HUES64 (cell line): ENCODE measurements around the gene ANKRD1.

Source experiments
- H3K27ac ChIP-seq: 2 replicates; pipeline ENCODE4 v1.7.0; 2013; ENCODE audit warnings: low read depth, low read length, inconsistent platforms
- H3K27me3 ChIP-seq: 2 replicates; pipeline ENCODE4 v1.6.1; 2013; ENCODE audit warnings: mild to moderate bottlenecking, low read length; ENCODE audit not compliant: insufficient read depth
- H3K36me3 ChIP-seq: 2 replicates; pipeline ENCODE4 v1.6.1; 2013; ENCODE audit warnings: mild to moderate bottlenecking, low read length; ENCODE audit not compliant: insufficient read depth
- H3K4me1 ChIP-seq: 2 replicates; pipeline ENCODE4 v1.6.1; 2013; ENCODE audit warnings: mild to moderate bottlenecking, low read length, moderate library complexity; ENCODE audit not compliant: insufficient read depth
- H3K4me3 ChIP-seq: 2 replicates; pipeline ENCODE4 v1.5.1; 2013; ENCODE audit warnings: mild to moderate bottlenecking, low read length, moderate library complexity
- H3K9ac ChIP-seq: 2 replicates; pipeline ENCODE4 v1.6.1; 2013; ENCODE audit warnings: mild to moderate bottlenecking, low read depth, low read length
- H3K9me3 ChIP-seq: 2 replicates; pipeline ENCODE4 v1.6.1; 2013; ENCODE audit warnings: low read depth, low read length; ENCODE audit not compliant: insufficient read depth
- WGBS: fragments of 150-250, 120-280 bp; methylation state at CpG from one replicate; pipeline ENCODE4 v1.1.7; 2013; ENCODE audit warnings: missing lambda C conversion rate; 5-methylcytosine and 5-hydroxymethylcytosine counted together

ANKRD1 gene

DNA sequence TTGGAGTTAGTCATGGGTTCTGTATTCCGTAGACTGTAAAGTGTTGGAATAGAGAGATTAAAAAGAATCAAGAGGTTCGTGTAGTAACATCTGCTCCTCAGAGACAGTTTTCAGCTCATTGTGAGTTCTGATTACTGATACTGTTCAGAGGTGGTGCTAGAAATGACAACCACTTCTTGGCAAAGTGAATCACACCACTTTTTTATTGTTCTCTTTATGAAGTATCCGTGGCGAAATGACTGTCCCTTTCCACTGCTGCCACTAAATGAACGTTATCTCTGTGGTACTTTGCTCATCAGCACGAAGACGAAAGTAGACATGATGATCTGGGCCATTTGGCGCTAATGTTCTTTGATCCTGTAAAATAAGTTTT is 48.3 kb downstream of the ANKRD1 start:
- Histone ChIP-seq H3K9ac (peak overlapping the region; percentile 92), H3K9me3 (peaks cover 9% of the 10 kb centered on the region; the same call in 1 of the 2 replicates), H3K4me1 (peaks cover 8% of the 10 kb centered on the region; the same call in 1 of the 2 replicates), H3K36me3 (peaks cover 32% of the 10 kb centered on the region), H3K4me3 (peak overlapping the region; percentile 90), H3K27ac (no peak overlapping the region), H3K27me3 (no peaks in the 10 kb centered on the region)
- 46% methylated on average over 8 of the region's 8 CpGs for WGBS

DNA sequence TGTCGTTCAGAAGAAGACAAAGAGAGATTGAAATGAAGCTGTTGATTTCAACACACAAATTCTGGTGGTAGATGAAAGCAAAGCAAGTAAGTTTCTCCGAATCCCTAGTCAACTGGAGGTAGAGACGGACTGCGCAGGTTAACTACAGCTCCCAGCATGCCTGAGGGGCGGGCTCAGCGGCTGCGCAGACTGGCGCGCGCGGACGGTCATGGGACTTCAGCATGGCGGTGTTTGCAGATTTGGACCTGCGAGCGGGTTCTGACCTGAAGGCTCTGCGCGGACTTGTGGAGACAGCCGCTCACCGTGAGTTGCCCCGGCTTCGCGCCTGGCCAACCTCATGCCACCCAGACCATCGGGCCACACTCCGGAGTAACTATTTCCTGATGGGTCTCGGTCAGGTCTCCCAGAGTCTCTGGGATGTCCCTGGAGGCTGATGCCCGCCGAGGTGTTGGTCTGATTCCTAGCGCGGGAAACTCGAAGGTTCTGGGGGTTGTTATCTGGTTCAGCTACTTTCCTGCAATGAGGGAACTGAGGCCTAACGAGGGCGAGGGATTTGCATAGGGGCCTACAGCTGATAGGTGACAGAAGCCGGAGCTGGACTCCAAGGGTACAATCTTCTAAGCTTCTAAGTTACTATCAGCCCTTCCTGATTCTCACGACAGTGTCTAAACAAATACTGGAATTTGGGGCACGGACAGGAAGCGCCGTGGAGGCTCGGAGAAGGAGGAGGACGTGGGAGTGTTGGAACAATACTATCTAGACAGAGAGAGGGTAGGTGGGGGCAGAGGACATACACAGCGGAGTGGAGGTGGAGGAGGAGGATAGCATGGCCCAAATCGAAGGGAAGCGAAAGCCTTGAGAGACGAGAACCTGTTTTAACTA is 48.9 kb downstream of the ANKRD1 start, which contains the start of gene RPP30:
Gene RPP30, plus strand, starts transcription at position 209 of the 882 bp plus-strand sequence. Its CDS starts 13 bp downstream, at position 222.
- H3K9me3 ChIP-seq = peaks cover 9% of the 10 kb centered on the region; the same call in 1 of the 2 replicates
- 1% methylated on average over 43 of the region's 43 CpGs for WGBS
- H3K27ac ChIP-seq = peak within 1 kb of the TSS; percentile 80
- peak within 1 kb of the TSS; percentile 90 for H3K4me3 ChIP-seq
- peak within 1 kb of the TSS; percentile 92 for H3K9ac ChIP-seq
- peaks cover 25% of the 10 kb centered on the region for H3K36me3 ChIP-seq
- peaks cover 8% of the 10 kb centered on the region; the same call in 1 of the 2 replicates for H3K4me1 ChIP-seq
- H3K27me3 ChIP-seq = no peaks in the 10 kb centered on the region

DNA sequence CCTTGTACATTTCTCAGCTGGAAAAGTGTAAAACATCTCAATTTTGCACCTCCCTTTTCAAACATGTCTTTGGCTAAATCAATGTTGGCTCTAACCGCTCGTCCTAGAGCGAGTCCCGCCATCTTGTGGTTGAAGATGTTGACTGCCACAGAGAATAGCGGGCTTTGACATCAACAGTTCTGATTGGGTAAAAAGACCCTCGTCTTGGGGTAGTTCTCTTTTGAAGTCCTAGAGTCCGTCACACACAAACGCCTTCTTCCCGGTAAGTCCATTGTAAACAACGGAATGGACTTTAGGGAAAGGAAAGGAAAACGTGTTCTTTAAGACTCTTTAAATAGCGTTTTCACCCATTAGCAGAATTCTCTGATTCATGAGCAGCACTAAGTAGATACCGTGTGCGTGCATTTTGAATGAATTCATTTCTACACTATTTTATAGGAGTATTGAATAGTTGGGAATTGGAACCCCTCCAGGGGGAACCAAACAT is 49.6 kb downstream of the ANKRD1 start:
- Histone ChIP-seq H3K9ac (peak overlapping the region; percentile 92; the same call in 1 of the 2 replicates), H3K27ac (0 out of 2 replicates have a peak overlapping the region, but pooled peaks have one; percentile 10)
- 2% methylated on average over 6 of the region's 14 CpGs for WGBS

DNA sequence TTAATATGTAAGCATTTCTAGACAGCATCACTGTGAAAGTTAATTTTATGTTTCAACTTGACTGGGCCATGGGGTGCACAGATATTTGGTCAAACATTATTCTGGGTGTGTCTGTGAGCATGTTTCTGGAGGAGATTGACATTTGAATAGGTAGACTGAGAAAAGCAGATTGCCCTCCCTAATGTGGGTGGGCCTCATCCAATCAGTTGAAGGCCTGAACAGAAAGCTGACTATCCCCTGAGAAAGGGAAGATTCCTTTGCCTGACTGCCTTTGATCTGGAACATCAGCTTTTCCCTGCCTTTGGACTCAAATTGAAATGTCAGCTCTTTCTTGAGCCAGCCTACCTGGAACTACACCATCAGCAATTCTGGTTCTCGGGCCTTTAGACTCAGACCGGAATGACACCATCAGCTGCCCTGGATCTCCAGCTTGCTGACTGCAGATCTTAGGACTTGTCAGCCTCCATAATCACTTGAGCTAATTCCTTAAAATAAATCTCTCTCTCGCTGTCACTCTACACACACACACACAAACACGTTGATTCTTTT is 54.8 kb downstream of the ANKRD1 start:
- no peak overlapping the region for H3K4me3 ChIP-seq
- H3K36me3 ChIP-seq = no peaks in the 10 kb centered on the region
- no peak overlapping the region for H3K27ac ChIP-seq
- H3K27me3 ChIP-seq = no peaks in the 10 kb centered on the region
- no peak overlapping the region for H3K9ac ChIP-seq
- WGBS = 94% methylated on average over 4 of the region's 4 CpGs
- H3K4me1 ChIP-seq = no peaks in the 10 kb centered on the region
- H3K9me3 ChIP-seq = peaks cover 9% of the 10 kb centered on the region; the same call in 1 of the 2 replicates

More for the DNA sequence above, 49.6 kb downstream of the ANKRD1 start:
- peaks cover 8% of the 10 kb centered on the region; the same call in 1 of the 2 replicates for H3K4me1 ChIP-seq
- peak overlapping the region; percentile 90 for H3K4me3 ChIP-seq
- peaks cover 18% of the 10 kb centered on the region for H3K36me3 ChIP-seq
- no peaks in the 10 kb centered on the region for H3K27me3 ChIP-seq
- peaks cover 9% of the 10 kb centered on the region; the same call in 1 of the 2 replicates for H3K9me3 ChIP-seq

DNA sequence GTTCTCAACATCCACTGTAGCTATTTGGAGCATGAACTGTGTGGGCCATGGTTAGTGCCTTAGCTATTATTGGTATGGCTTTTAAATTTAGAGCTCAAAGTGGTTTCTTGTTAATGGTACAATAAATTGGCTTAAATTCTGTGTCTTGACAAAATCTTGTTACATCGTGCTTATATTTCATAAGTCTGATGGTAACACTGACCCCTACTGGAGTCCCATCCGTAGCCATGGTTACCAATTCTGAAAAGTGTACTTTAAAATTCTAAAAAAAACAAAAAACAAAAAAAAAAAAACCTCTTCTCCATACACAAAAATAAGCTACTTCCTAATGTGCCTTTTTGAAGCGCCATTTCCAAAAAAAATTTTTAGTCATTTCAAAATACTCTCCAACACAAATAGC is 55.5 kb downstream of the ANKRD1 start:
- H3K27me3 ChIP-seq = no peaks in the 10 kb centered on the region
- H3K4me1 ChIP-seq = no peaks in the 10 kb centered on the region
- H3K27ac ChIP-seq = no peak overlapping the region
- H3K9ac ChIP-seq = no peak overlapping the region
- H3K36me3 ChIP-seq = no peaks in the 10 kb centered on the region
- no peak overlapping the region for H3K4me3 ChIP-seq
- WGBS = 77% methylated on average over 3 of the region's 3 CpGs
- H3K9me3 ChIP-seq = peaks cover 9% of the 10 kb centered on the region; the same call in 1 of the 2 replicates

DNA sequence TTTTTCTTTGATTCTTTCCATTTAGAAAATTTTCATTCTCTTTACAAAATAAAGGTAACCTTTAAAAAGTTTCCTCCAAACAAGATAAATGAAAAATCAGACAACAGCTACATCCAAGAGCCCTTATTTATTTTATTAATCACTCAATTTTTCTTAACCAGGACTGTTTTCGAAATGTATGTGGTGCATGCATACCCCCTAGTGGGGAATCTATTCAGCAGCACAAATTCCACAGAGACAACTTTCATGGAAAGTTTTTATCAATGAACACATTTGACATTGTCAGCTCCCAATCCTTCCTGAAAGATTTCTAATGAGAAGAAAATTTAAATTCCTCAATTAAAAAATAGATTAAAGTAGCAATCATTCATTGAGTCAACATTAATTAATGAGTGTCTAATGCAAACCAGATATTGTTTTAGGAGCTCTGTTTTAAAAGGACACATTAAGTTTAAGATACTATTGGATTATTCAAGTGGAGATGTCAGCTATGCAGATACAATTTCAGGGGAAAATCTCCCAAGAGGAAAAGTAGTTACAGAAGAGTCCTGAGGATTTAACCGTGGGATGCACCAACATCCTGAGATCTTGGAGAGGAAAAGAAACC is 57.9 kb downstream of the ANKRD1 start:
- H3K36me3 ChIP-seq = no peaks in the 10 kb centered on the region
- 75% methylated on average over 2 of the region's 2 CpGs for WGBS
- 0 out of 2 replicates have a peak, but pooled peaks cover 12% of the 10 kb centered on the region for H3K4me1 ChIP-seq
- no peak overlapping the region for H3K27ac ChIP-seq
- no peak overlapping the region for H3K9ac ChIP-seq
- H3K9me3 ChIP-seq = no peaks in the 10 kb centered on the region
- peaks cover 22% of the 10 kb centered on the region for H3K27me3 ChIP-seq
- H3K4me3 ChIP-seq = no peak overlapping the region
